H1 (cell line): Measurements from ENCODE around the gene ADM2. TPM values are rescaled to one million over a fixed set of nuclear protein-coding genes. Genes with fewer than 3 reads are reported as not detected.

Experiments used
- CREB1 ChIP-seq: IDR thresholded peaks from 2 replicates; pipeline ENCODE4 v1.6.1; 2012; ENCODE audit warnings: inconsistent platforms
- EP300 ChIP-seq, 2 experiments: IDR thresholded peaks; 1 replicate in 1 of 2; 2 replicates in 1 of 2; pipeline ENCODE4 v1.6.1; 2011 to 2012; ENCODE audit warnings: low read depth in 2 of 2, low read length in 2 of 2, mild to moderate bottlenecking in 2 of 2, borderline replicate concordance in 1 of 2, inconsistent platforms in 1 of 2, moderate library complexity in 1 of 2
- EZH2 ChIP-seq: fragments of 200-600 bp; sonication (generic); IDR thresholded peaks from 2 replicates; pipeline ENCODE4 v1.7.1; 2012; ENCODE audit warnings: low read depth, mild to moderate bottlenecking, moderate library complexity, low read length, inconsistent platforms; ENCODE audit not compliant: severe bottlenecking
- GABPA ChIP-seq: IDR thresholded peaks from 2 replicates; pipeline ENCODE4 v1.6.1; 2011; ENCODE audit warnings: mild to moderate bottlenecking, low read length, moderate library complexity, borderline replicate concordance; ENCODE audit not compliant: insufficient read depth
- KDM1A ChIP-seq: fragments of 200-600, 300-600 bp; sonication (generic); IDR thresholded peaks from 2 replicates; pipeline ENCODE4 v1.7.1; 2016; ENCODE audit warnings: mild to moderate bottlenecking, low read length, borderline replicate concordance
- PHF8 ChIP-seq: fragments of 200-600 bp; sonication (generic); conservative IDR thresholded peaks from 2 replicates; pipeline ENCODE4 v1.7.1; 2012; ENCODE audit warnings: low read depth, mild to moderate bottlenecking, inconsistent platforms, low read length, moderate library complexity
- RAD21 ChIP-seq, 2 experiments: IDR thresholded peaks in 1 of 2; conservative IDR thresholded peaks in 1 of 2; 2 replicates each; pipeline ENCODE4 v1.6.1; 2011; ENCODE audit warnings: low read depth in 2 of 2, low read length in 2 of 2, improper control_type of control experiment in 1 of 2, inconsistent platforms in 1 of 2, mild to moderate bottlenecking in 1 of 2, moderate library complexity in 1 of 2
- RBBP5 ChIP-seq: IDR thresholded peaks from 2 replicates; pipeline ENCODE4 v1.7.1; 2012; ENCODE audit warnings: low read depth, mild to moderate bottlenecking, inconsistent platforms, low read length, moderate library complexity, borderline replicate concordance
- RXRA ChIP-seq: IDR thresholded peaks from 2 replicates; pipeline ENCODE4 v1.6.1; 2011; ENCODE audit warnings: low read depth, mild to moderate bottlenecking, low read length, moderate library complexity; ENCODE audit not compliant: insufficient read depth
- SAP30 ChIP-seq: fragments of 300-600 bp; sonication (generic); IDR thresholded peaks from 2 replicates; pipeline ENCODE4 v1.7.1; 2012; ENCODE audit warnings: low read length, moderate library complexity, mild to moderate bottlenecking, inconsistent platforms; ENCODE audit not compliant: insufficient read depth, insufficient replicate concordance
- polyA plus RNA-seq, 7 experiments: library from polyadenylated mRNA; depleted of rRNA in 3 of 7; stranded (reverse) in 5 of 7; unstranded in 2 of 7; fragments of >200 nt in 5 of 7; fragments of 200-250 nt in 2 of 7; gene quantifications; 1 replicate in 5 of 7; 2 replicates in 1 of 7; 4 replicates in 1 of 7; pipeline versions ENCODE4 v1.2.1 to v1.2.3, GENCODE V29; 2011 to 2013; ENCODE audit warnings: missing spikeins in 2 of 7, mixed read lengths in 2 of 7
- total RNA-seq: library from RNA; stranded (reverse); fragmentation: NEBNext Ultra II Directional; extraction: Animal tissue kit (Norgen Biotek cat#: 25700); gene quantifications from 2 replicates; pipeline ENCODE4 v1.2.1, GENCODE V29; 2021

Gene ADM2
- total and polyA plus RNA-seq, 2 of the 8 experiments (the other 6 are each of a cell fraction or from before 2014, with no cell fraction given): 3.3 to 7.5 TPM

DNA sequence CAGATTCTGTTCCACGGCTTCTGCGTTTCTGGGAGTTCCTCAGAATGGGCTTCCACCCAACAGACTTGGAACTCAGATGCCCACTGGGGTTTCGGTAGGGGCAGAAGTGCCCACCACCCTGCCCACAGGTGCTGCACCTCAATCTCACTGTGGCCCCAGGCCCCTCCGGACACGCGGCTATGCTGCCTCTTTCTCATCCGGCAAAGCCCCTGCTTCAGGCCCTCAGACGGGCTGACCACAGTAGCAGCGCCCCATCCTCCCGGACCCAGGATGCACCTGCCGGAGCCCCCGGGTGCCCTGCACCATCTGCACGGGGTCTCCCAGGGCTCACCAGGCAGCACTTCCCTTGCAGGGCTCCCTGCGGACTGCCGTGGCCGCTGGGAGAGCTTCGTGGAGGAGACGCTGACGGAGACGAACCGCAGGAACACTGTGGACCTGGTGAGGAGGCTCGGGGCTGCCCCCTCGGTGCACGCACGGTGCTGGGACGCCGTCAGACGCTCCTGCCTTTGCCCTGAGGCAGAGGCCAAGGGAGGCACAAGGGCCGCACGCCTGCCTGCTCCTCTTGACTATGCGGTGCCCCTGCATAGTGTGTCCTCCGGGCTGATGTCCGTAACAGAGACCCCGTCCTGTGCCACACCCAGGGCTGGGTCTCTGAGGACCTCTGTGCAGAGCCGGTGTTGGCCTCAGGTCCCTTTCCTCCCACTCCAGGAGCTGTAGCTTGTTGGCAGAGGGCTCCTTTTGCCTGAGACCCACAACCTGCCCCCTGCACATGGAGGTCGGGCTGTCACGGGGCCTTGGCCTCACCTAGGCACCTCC, 45.1 kb upstream of the ADM2 start (continued):
- no peak for TF ChIP-seq RXRA
- TF ChIP-seq KDM1A: no peak
- no peak for TF ChIP-seq SAP30
- no peak for TF ChIP-seq RAD21 (IDR thresholded peaks at IDR 0.05 in 1 of 2, conservative IDR thresholded peaks at IDR 0.05 in 1 of 2; ENCODE audit: low read depth in 2 of 2, low read length in 2 of 2)
- TF ChIP-seq EZH2: no peak
- TF ChIP-seq EP300 (IDR thresholded peaks at IDR 0.05; ENCODE audit: borderline replicate concordance in 1 of 2, low read depth in 2 of 2, low read length in 2 of 2): no peak
- TF ChIP-seq CREB1: no peak
- no peak for TF ChIP-seq GABPA
- TF ChIP-seq PHF8: no peak
- TF ChIP-seq RBBP5: no peak
- TF ChIP-seq, all 59 proteins: peak for 0
